Ammon's horn (tissue), 1 donor: Measurements from ENCODE around the gene TMEM184C.

Source experiments
- DNase-seq: peaks from one replicate; pipeline ENCODE4 v3.0.0-alpha.2; 2016; ENCODE audit warnings: low spot score

TMEM184C gene

GRCh38 chr4:147599769-147600168 is 17.4 kb upstream of the TMEM184C start:
- no peak for DNase-seq

- no peak for DNase-seq
Measured at GRCh38 chr4:147605499-147605898, 11.7 kb upstream of the TMEM184C start.

DNA sequence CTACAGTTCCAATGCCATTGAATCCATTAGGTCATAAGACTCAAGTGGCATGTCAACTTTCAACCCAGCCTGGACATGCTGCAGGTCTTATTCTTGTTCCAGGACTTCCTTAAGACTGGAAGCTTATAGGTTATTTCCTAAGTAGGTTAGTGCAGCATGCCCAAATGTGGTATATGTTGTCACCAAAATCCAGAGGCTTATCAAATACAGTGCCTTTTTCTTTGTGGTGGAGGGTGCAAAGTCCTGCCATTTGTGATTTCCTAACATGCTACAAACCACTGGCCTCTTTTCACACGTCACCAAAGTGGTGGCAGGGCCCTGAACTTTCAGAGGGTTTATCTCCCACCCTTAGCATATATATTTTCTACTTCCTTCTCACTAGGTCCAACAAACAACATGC is 9.7 kb upstream of the TMEM184C start:
- no peak for DNase-seq

DNA sequence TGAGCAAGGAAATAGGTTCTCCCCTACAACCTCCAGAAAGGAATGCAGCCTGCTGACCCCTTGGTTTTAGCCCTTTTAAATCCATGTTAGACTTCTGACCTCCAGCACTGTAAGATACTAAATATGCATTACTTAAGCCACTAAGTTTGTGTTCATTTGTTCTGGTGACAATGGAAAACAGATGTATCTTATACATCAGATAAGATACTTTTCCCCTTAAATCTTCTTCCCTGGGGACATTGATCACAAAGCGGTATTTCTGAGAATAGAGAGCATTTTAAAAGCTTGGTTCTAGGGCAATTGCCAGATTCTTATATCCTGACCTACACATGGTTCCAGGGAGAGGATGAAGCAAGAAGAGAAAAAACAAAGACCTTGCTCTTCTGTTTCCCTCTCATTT is 6.5 kb upstream of the TMEM184C start:
- no peak for DNase-seq

DNA sequence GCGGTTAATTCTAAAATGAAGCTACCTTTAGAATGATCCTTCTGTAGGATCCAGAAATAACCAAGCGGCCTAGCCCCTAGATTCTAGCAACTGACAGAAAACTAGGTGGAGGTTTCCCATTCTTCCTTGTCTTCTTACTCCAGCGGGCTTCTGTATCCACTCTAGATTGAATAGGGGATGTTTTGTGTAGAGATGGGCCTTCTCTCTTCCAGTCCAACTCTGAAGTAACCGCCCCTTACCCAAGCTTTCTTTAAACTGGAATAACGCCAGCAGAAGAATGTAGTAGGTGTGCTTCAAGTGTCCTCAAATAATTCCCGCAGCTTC is 386 bp upstream of the TMEM184C start:
- DNase-seq = no peak

GRCh38 chr4:147617841-147618691 is 869 bp downstream of the TMEM184C start:
- no peak for DNase-seq

- no peak for DNase-seq
Measured at GRCh38 chr4:147620315-147620714, 3.1 kb downstream of the TMEM184C start.

DNA sequence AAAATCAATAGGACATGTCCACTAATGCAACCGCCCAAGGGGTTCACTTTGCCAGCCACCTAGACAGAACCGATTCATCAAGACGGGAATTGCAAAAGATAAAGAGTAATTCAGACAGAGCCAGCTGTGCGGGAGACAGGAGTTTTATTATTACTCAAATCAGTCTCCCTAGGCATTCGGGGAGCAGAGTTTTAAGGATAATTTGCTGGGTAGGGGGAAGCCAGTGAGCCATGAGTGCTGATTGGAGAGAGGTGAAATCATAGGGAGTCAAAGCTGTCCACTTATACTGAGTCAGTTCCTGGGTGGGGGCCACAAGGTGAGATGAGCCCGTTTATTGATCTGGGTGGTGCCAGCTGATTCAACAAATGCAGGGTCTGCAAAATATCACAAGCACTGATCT is 8.5 kb downstream of the TMEM184C start:
- DNase-seq = no peak

- no peak for DNase-seq
Measured at GRCh38 chr4:147626903-147627302, 9.7 kb downstream of the TMEM184C start.

- DNase-seq = no peak
Measured at GRCh38 chr4:147628415-147628814, 11.2 kb downstream of the TMEM184C start.

GRCh38 chr4:147629783-147630730 is 12.9 kb downstream of the TMEM184C start:
- DNase-seq = no peak

GRCh38 chr4:147633113-147633512 is 15.9 kb downstream of the TMEM184C start:
- no peak for DNase-seq

DNA sequence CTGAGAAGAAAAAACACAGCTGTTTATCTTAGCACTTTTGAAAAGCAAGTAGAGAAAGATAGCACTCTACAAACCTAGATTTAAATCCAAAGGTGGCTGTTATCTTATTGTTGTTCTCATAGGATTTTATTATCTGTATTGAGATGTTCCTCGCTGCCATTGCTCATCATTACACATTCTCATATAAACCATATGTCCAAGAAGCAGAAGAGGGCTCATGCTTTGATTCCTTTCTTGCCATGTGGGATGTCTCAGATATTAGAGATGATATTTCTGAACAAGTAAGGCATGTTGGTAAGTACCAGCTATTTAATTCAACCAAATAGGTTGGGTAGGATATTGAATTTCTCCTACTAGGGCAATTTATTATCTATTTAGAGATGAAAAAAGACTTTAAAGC is 16.4 kb downstream of the TMEM184C start:
- DNase-seq = no peak

GRCh38 chr4:147635348-147635747 is 18.2 kb downstream of the TMEM184C start:
- DNase-seq = no peak

DNA sequence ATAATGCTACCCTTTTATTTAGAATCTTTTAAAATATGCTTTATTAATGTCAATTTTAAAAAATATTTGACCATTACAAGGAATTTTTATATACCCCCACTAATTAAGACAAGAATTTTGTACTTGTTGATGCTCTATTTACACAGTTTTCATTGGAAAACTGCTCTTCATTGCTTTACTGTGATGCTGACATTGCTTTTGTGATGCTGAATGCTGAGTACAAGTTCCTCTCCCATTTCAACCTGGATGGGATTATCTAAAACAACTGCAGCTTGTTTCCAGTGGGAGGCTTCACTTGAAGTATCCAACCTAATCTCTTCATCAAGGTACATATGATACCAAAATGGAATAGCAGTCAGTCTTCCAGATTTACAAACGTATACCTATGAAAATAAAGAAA is 21.2 kb downstream of the TMEM184C start:
- no peak for DNase-seq

- DNase-seq = no peak
Measured at GRCh38 chr4:147638942-147639341, 21.7 kb downstream of the TMEM184C start.

GRCh38 chr4:147639388-147639787 is 22.2 kb downstream of the TMEM184C start:
- DNase-seq = no peak

DNA sequence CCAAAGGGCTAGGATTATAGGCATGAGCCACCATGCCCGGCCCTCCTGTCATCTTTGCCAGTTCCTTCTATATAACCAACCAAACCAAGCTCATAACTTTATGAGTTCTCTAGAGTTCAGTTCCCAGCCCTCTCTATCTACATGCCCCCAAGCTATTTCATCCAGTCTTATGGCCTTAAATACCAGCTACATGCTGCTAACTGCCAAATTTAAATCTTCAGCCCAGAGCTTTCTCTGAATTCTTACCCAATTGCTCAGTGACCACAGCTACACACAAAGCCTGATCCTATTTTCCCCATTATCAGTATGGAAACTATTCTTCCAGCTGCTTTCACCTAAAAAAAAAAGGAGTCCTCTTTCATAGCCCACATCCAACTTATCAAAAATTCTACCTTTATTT is 23.1 kb downstream of the TMEM184C start:
- DNase-seq = no peak

DNA sequence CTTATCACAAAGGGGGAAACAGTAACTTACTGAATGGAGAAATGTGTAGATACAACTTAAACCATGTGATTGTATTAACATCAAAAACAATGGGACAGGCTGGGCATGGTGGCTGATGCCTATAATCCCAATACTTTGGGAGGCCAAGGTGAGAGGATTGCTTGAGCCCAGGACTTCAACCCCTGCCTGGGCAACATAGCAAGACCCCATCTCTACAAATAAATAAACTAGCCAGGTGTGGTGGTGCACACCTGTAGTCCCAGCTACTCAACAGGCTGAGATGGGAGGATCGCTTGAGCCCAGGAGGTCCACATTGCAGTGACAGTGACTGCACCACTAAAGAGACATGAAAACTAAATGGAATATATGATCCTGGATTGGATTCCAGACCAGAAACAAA is 26.4 kb downstream of the TMEM184C start:
- DNase-seq = no peak

DNA sequence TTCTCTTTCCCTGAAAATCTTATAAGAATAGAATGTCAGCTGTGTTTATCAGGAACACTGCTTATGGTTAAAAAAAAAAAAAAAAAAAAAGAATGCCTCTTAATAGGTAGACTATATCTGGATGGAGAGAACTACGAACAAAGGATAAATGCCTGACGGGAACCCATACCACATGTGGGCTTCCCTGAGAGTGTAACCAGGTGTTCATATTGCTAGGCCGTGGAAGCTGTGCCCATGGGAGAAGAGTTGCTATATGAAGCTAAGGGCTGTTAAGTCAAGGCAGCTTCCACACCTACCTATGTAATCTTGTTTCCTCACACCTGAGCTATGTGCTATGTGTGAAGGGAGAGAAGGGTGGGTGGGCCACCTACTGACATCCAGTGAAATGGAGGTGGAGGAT is 27.3 kb downstream of the TMEM184C start:
- no peak for DNase-seq

DNA sequence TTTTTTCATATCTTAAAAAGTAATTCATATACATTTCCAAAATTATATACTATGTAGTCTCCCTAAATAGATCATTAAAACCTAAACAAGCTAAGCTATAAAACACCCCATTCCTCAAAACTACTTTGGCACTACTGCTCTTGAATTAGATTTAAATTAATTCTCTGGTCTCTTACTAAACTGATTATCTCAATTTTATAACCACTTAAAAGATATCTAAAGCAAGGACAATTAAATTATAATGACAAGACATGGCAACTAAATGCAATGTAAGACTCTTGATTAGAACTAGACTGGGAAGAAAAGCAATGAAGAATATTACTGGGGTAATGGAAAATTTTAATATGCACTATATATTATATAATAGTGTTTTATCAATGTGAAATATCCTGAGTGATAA is 27.9 kb downstream of the TMEM184C start:
- no peak for DNase-seq

DNA sequence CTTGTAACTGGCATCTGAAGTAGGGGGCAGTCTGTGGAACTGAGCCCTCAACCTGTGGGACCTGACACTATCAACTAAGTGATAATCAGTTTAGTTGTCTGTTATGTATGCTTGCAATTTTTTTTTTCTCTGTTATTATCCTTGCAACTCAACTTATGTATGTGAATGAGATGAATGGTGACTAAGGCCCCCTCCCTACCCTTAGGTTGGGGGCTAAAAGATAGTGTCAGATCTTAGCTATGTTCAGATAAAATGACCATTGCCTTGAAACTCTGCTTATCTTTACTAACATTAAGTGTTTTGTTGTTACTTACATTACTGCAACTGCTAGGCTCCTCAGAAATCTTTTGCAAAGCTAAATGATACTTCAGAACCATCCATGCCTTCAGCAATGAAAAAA is 31.5 kb downstream of the TMEM184C start:
- no peak for DNase-seq

GRCh38 chr4:147651563-147651962 is 34.4 kb downstream of the TMEM184C start:
- DNase-seq = no peak
